HUDEP-2 (cell line): Measurements from ENCODE around the gene DCTN5.
"Not testable (repeated sequence)": the region's sequence is repeated elsewhere in the genome, so short reads cannot be mapped to it uniquely, and the experiment has no call there.

Source experiments
- DNase-seq, 76 experiments: peaks; one replicate each; lab custom pipeline; 2025; ENCODE audit not compliant: unreplicated experiment in 76 of 76; lab: John Stamatoyannopoulos, UW

DCTN5 gene

DNA sequence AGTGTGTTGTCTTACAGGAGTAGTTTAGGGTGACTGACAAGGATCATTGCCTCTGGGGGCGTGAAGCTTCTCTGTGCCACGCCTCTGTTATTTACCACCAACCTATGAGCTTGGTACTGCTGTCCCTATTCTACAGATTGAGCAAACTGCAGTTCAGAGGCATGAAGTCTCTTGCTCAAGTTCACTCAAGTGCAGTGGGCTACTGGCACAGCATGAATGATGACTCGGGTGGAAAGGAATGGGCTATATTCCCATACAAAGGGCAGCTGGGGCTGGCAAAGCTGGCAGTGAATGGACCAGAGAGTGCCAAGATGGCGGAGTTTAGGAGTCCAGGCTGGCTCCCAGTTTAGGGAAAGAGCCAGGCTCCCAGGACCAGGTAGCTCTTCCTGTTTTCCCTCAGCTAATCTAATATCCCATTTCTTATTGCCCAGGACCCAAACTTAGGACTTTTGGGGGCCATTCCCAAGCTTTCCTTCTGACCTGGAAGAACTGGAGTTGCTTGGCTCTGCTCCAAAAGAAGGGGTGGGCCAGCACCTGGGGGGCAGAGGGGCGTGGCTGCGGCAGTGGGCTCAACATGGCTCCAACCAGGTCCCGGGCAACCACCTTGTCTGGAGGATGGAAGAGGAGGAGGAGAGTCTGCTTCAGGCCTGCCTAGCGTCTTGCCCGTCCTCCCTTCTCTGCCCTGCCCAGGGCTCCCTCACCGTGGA lies 50.4 kb downstream of the DCTN5 start:
- DNase-seq = no peak

DNA sequence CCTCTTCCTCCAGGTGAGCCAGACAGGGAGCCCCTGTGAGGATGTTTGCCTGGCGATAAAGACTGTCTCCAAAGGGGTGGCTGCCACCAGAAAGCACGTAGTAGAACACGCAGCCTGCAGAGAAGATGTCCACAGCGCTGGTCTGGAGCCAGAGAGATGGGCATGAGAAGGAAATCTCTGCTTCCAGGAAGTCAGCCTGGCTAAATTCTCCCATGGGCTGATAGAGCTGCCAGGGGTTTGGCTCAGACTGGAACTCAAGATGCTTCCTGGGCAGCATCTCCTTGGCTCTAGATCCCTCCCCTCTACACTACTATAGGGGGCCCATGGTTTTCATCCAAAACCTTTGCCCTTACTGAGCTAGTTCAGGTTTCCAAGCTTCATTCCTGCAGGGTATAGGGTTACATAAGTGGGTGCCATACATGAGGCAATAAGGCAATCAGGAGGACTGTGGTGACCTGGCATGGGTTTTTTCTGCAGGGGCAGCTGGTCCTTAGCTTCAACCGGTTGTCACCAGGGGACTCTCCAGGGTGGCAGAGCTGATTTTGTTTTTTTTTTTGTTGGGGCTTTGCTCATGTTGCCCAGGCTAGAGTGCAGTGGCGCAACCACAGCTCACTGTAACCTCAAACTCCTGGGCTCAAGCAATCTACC lies 51.0 kb downstream of the DCTN5 start:
- no peak for DNase-seq

DNA sequence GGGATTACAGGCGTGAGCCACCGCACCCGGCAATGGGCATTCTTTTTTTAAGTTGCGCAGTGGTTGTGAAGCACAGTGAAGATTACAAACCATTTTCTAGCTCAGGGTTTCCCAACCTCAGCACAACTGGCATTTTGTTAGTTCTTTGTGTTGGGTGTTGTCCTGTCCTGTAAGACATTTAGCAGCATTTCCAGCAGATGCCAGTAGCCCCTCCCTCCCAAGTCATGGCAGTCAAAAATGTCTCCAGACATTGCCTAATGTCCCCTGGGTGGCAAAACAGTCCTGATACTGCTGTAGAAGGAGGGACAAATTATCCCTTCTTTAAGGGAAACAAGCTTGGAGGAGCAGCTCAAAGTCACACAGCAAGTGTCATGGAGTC lies 53.0 kb downstream of the DCTN5 start:
- no peak for DNase-seq

DNA sequence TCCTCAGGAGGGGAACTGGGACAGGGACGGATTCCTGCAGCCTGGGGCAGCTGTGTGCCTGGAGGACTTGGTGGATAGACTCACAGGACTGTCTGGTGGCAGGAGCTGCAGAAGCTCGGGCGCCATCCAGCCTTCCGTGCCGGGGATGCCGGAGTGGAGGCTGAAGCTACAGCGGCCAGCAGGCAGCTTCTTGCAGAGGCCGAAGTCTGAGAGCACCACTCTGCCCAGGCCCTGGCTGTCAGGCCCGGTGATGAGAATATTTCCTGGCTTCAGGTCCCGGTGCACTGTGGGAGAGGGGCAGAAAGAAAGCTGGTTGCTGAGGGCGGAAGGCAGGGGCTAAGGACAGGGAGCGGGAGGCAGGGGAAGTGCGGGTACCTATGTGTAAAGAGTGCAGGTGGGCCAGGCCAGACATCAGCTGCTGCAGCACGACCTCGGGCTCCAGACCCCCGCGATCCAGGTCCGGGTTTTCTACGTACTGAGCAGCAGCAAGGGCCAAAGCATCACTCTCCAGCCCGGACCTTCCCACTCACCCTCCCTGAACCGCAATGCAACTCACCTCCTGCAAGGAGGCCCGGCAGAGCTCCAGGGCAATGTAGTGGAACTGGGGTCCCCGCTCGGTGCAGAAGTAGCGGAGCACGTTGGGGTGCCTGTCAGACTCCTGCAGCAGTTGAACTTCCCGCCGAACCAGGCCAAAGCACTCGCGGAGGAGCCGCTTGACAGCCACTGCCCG lies 53.5 kb downstream of the DCTN5 start:
- DNase-seq = no peak

DNA sequence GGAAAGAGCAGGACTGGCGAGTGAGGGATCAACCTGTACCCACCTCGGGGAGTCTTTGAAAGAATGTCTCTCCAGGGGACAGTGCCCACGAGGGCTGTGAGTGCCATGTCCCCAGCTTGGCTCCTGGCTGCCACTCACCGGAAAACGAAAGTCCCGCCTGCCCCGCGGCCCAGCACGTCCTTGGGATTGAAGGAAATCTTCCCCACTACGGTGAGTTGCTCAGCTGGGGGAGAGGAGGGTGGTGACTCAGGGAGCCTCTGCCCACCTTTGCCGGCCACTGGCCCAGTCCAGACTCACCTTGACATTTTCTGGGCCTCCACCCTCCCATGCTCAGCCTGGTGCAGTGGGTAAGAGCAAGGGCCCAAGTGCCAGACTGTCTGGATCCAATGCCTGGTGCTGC lies 54.5 kb downstream of the DCTN5 start:
- DNase-seq = no peak

DNA sequence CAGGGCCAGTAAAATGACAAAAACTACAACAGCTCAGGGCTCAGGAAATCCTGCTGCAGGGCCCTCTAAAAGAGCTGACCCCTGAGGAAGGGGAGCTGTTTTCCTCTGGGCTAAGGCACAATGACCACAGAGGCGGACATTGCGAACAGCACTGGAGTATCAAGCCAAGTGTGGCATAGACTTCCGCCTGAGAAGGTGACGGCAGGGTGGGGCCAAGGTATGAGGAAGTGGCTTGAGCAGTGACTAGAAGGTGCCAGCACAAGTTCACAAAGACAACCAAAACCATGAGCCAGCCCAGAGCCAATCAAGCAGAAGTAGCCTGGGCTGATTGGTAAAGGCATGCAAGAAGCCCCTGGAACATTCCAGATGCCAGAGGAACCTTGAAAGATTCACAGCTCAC lies 57.8 kb downstream of the DCTN5 start:
- no peak for DNase-seq

DNA sequence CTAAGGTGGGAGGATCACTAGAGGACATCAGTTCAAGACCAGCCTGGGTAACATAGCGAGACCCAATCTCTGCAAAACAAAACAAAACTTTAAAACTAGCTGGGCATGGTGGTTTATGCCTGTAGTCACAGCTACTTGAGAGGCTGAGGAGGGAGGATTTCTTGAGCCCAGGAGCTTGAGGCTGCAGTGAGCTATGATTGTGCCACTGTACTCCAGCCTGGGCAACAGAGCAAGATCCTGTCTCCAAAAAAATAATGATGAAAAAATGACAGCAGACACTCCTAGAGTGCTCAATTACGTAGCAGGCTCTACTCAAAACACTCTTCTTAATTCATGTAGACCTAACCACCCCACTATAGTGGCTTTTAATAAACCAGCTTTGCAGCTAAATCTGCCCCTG lies 58.8 kb downstream of the DCTN5 start:
- no peak for DNase-seq

DNA sequence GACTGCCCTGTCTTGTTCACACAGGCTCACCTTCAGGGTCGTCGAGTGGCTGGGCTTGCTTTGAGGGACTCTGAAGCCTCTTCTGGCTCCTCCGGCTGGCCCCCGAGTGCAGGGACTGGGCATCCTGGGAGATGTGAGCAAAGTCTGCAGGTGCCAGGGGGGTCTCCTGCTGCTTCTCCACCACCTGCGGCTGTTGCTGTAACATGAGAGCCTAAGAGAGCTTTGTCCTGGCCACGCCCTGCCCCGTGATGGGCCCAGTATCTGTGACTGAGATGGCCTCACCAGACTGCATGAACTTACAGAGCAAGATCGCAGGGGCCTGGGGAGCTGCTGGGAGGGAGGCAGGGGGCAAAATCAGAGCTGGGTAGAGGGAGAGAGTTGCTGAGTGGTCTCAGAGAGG lies 59.2 kb downstream of the DCTN5 start:
- DNase-seq = peak in 1 of 76 experiments; percentile 4

DNA sequence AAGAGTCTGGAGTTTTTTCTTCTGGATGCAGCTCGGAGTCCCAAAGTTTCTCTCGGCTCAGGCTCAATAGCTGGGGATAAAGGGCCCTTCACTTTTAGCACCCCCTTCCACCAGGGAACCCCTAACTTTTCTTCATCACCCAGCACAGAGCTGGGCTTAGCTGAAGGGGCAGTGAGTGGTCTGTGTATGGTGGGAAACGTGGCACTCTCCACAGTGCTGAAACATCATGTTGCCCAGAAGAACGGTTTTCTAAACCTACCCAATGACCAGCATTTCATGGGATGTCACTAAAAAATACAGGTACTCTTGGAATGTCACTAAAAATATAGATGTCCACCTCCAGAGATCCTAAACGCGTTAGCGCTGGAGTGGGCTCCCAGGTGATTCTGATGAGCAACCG lies 59.8 kb downstream of the DCTN5 start:
- DNase-seq = no peak

DNA sequence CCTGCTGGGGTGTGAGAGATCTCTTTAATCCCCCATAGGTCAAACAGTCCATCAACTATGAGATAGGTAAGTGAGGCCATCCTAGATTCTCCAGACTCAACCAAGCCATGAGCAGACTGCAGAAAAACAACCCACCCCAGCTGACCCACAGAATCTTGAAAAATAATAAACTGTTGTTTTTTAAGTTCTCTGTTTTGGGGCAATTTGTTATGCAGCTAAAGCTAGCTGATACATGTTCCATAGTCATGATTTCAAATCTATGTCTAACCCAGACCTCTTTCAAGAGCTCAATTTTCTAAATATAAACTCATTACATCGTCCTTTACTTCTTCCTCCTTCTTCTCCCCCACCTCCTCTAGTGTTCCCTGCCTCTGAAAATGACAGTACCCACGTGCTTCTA lies 61.7 kb downstream of the DCTN5 start:
- DNase-seq = no peak

DNA sequence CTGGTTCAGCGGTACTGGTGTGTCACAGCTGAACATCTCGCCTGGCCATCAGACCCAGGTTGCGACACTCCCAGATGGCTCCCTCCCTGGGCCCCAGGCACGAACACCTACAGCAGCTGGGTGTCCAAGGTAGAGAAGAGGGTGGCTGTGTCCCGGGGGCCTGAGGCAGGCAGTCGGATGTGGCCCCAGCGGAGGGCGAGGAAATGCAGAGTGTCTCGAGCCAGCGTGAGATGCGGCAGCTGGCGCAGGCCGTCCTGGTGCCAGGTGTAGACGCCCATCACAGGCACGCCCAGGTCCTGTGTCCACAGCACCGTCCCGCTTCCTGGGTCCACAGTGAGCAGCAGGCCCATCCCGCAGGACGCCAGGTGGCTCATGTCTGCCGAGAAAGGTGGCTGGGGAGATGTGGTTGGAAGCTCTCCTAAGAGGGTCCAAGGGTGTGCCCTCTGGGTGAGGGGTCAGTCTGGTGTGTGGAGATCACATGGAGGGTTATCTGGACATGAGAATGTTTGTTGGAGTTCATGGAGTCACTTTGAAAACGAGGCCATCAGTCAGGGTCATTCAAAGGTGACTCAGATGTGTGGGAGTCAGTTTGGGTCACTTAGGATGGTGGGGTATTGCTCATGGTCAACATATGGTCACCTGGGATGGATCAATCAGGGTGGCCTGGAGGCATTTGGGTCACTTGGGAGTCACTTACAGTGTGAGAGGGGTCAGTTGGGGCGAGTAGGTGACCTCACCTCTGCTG lies 63.7 kb downstream of the DCTN5 start:
- no peak for DNase-seq

DNA sequence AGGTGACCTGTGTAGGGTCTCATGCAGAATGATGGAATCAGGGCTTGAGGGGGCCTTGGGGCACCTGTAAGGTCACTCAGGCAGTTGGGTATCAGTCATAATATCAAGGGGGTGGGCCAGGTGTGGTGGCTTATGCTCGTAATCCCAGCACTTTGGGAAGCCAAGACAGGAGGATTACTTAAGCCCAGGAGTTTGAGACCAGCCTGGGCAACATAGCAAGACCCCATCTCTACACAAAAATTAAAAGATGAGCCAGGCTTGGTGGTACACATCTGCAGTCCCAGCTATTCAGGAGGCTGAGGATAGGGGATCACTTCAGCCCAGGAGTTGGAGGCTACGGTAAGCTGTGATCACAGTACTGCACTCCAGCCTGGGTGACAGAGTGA lies 64.2 kb downstream of the DCTN5 start:
- DNase-seq = no peak

DNA sequence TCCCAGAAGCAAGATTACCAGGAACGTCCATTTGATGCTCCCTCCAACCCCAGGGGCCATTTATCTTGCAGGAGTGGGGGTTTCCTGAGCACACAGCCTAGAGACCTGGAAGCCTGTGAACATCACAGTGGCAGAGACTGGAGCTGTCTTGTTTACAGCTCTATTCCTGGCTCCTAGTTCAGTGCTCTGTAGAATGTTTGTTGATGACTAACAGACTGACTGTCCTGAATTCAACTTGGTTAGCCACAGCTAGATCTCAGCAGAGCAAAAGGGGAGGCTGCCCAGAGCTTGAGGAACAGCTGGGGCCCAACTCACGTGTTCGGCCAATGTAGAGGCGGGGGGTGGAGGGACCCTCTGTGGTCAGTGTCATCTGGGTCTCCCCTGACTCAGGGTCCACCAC lies 65.2 kb downstream of the DCTN5 start:
- DNase-seq = no peak

DNA sequence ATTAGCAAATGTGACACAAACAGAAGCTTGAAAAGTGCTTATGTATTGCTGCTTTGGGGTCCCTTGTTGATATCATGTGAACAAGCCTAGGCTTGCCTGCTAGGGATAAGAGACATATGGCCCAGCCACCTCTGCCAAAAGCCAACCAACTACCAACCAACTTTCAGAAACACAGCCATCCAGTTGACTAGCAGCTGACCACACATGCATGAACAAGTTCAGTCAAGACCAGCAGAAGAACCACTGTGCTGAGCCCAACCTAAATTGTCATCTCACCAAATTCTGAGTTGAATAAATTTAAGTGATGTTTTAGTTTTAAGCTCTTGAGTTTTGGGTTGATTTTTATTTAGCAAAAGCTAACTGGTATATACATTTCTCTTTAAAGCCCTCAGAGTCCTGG lies 68.3 kb downstream of the DCTN5 start:
- DNase-seq = no peak

DNA sequence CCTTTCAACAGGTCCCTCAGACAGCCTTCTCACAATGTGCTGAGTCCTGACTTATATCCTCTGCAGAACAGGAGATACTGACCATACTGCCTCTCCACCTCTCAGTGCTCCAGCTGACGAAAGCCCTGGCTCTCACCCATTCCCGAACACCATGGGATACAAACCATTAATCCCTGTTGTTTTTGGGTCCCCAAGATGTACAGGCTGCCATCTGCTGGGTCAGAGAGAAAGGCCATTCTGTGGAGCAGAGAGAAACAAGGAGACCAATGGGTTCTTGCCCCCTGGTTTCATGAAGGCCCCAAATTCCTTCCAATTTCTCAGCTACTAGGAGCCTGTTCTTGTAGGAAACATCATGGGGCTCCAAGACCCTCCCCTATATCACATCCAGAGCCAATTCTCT lies 68.7 kb downstream of the DCTN5 start:
- DNase-seq = no peak

DNA sequence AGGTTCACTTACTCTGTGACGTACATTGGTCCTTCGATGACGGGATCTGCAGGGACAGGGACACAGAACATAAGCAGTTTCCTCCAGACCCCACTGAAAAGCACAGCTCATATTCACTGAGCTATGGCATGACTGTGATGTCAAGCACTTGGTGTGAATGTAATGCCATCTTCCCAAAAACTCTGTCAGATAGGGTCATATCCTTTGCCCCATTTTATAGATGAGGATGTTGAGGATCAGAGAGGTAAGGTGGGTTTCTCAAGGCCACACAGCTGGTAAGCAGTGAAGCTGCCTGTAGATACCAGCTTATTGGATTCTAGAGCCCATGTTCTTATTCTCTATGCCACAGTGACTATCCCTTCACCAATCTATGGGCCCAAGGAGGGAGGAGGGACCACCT lies 69.2 kb downstream of the DCTN5 start:
- DNase-seq = no peak

DNA sequence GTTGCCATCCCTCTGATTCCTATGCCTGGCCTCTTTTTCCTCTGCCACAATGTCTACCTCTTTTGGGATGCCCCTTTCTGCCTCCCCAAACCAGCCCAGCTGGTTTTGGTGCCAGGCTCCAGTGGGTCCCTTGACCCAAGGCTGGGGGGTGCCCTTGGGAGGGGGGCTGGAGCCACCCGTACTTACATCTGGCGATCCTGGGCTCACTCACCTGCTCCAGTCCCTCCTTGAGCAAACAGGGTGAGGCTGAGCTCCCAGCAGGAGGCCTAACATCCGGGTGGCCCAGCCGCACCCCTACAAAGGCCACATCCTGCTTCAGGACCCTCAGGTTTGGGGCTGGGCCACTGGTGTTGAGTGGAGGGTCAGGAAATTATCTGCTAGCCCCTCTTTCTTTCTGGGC lies 70.5 kb downstream of the DCTN5 start:
- DNase-seq = no peak

DNA sequence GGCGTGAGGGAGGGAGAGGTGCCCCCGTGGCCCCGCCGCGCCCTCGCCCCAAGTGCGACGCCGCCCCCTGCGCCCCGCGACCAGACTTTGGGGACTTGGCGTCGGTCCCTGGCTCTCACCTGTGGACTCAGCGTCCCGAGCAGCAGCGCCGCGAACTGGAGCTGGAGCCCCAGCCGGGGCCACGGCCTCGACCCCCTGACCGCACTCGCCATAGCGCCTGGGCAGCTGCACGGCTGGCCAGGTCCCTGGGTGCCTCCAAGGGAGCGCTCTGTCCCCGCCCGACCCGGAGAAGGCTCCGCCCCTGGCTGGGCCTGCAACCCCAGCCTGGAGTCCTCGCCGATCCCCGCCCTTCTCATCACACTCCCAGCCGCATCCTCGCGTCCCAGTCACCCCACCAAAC lies 71.7 kb downstream of the DCTN5 start, which contains the start of gene ERN2:
TSS of gene ERN2 (minus strand) at position 247 of the 400 bp plus-strand sequence. CDS start at position 212, 35 bp downstream.
- DNase-seq = peak in 1 of 76 experiments; percentile 15

DNA sequence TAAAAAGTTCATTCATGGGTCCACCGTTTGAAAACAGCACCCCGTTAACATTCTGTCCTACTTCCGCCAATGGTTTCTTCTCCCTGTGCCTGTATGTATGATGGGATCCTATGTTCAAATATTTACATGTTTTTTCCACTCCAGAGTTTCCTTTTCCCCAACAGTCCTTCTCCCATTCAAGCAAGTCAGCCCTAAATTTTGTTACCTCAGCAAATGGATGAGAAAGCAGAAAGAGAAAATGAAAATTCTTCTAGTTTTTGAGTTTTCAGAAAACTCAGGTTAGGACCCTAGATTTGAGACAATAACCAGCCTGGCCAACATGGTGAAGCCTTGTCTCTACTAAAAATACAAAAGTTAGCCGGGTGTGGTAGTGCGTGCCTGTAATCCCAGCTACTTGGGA lies 75.2 kb downstream of the DCTN5 start:
- no peak for DNase-seq

DNA sequence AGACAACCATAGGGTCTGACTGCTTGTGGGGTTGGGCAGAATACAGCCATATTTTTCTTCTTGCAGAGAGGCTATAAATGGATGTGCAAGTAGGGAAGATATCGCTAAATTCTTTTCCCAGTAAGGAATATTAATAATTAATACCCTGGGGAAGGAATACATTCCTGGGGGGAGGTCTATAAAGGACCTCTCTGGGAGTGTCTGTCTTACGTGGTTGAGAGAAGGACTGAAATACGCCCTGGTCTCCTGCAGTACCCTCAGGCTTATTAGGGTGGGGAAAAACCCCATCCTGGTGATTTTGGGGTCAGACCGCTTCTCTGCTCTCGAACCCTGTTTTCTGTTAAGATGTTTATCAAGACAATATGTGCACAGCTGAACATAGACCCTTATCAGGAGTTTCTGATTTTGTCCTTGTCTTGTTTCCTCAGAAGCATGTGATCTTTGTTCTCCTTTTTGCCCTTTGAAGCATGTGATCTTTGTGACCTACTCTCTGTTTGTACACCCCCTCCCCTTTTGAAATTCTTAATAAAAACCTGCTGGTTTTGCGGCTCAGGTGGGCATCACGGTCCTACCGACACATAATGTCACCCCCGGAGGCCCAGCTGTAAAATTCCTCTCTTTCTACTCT lies 81.5 kb downstream of the DCTN5 start:
- not testable (repeated sequence) for DNase-seq
